Gastroesophageal sphincter (tissue), 4 donors: ENCODE results near the gene RMND5A. TPM values are rescaled to one million over a fixed set of nuclear protein-coding genes. Genes with fewer than 3 reads are reported as not detected.

Experiments used
- ATAC-seq: fragments of 150-250 bp; one replicate; pipeline ENCODE4 v1.9.1; 2016; ENCODE audit warnings: mild to moderate bottlenecking, moderate library complexity
- H3K27ac ChIP-seq, 4 donors: fragments of 200-600 bp; sonication (generic) in 3 of 4; 1 replicate in 3 of 4; 2 replicates in 1 of 4; pipeline ENCODE4 v1.5.1; 2016 to 2019
- H3K27me3 ChIP-seq: fragments of 200-600 bp; sonication (generic); one replicate; pipeline ENCODE4 v1.5.1; 2019
- H3K36me3 ChIP-seq, 2 donors: fragments of 200-600 bp; sonication (generic); one replicate each; pipeline ENCODE4 v1.5.1; 2019; ENCODE audit warnings: control low read depth in 1 of 2
- H3K4me1 ChIP-seq, 3 donors: fragments of 200-600 bp; sonication (generic); 1 replicate in 2 of 3; 2 replicates in 1 of 3; pipeline ENCODE4 v1.5.1; 2016 to 2019; ENCODE audit warnings: control low read depth in 2 of 3
- H3K4me3 ChIP-seq, 2 donors: fragments of 200-600 bp; sonication (generic); one replicate each; pipeline ENCODE4 v1.5.1; 2019; ENCODE audit warnings: mild to moderate bottlenecking in 1 of 2, moderate library complexity in 1 of 2
- H3K9me3 ChIP-seq, 3 donors: fragments of 200-600 bp; sonication (generic); one replicate each; pipeline ENCODE4 v1.5.1; 2017 to 2019; ENCODE audit warnings: control low read depth in 2 of 3
- CTCF ChIP-seq, 4 experiments: fragments of 200-600 bp in 2 of 4; fragments of 450-650 bp in 2 of 4; sonication (generic) in 1 of 4; IDR thresholded peaks; one replicate each; pipeline ENCODE4 v1.5.1; 2017 to 2019; ENCODE audit warnings: antibody characterized with exemption in 4 of 4, mild to moderate bottlenecking in 2 of 4, moderate library complexity in 2 of 4
- EP300 ChIP-seq: sonication (generic); formaldehyde crosslinking; IDR thresholded peaks from one replicate; pipeline ENCODE4 v1.6.1; 2017; ENCODE audit warnings: antibody characterized with exemption, mild to moderate bottlenecking
- POLR2A ChIP-seq, 2 donors: fragments of 450-650 bp; IDR thresholded peaks; one replicate each; pipeline ENCODE4 v1.6.1; 2017; ENCODE audit warnings: antibody characterized with exemption in 2 of 2, mild to moderate bottlenecking in 2 of 2, moderate library complexity in 1 of 2
- POLR2AphosphoS5 ChIP-seq: sonication (generic); formaldehyde crosslinking; IDR thresholded peaks from one replicate; pipeline ENCODE4 v1.6.1; 2017; ENCODE audit warnings: antibody characterized with exemption
- WGBS, 2 donors: methylation state at CpG; one replicate each; pipeline ENCODE4 v1.1.5; 2018; ENCODE audit warnings: low coverage in 1 of 2; 5-methylcytosine and 5-hydroxymethylcytosine counted together
- total RNA-seq, 4 donors: library from RNA; depleted of rRNA; stranded (reverse); fragments of >200 nt; gene quantifications; one replicate each; pipeline ENCODE4 v1.1.0, GENCODE V29; 2016

RMND5A gene
- total RNA-seq, 4 donors from 2014 or later: 44.8 to 75.6 (median 61.1) TPM

- no peaks in the 10 kb centered on the region for H3K4me1 ChIP-seq
- 84% methylated on average over 7 of the region's 7 CpGs; no CpG with 5 or more reads in 1 of the 2 donors for WGBS, 2 donors
- H3K27ac ChIP-seq: no peak overlapping the region
- no peak for TF ChIP-seq EP300
- H3K27me3 ChIP-seq: peaks cover 3% of the 10 kb centered on the region
- no peaks in the 10 kb centered on the region for H3K9me3 ChIP-seq
- no peak for ATAC-seq
- H3K36me3 ChIP-seq: no peaks in the 10 kb centered on the region
- H3K4me3 ChIP-seq: no peak overlapping the region
These were observed 62.7 kb downstream of the RMND5A start for GRCh38 chr2:86782748-86783147.

- Histone ChIP-seq H3K36me3 (no peaks in the 10 kb centered on the region), H3K9me3 (no peaks in the 10 kb centered on the region), H3K4me1 (peaks cover 0 to 9% (median under 1%) of the 10 kb centered on the region in 3 donors), H3K4me3 (no peak overlapping the region), H3K27ac (no peak overlapping the region), H3K27me3 (peaks cover 8% of the 10 kb centered on the region)
- ATAC-seq: no peak
- TF ChIP-seq POLR2AphosphoS5 (no peak), POLR2A (IDR thresholded peaks at IDR 0.05) (no peak), EP300 (no peak), CTCF (IDR thresholded peaks at IDR 0.05) (no peak)
- WGBS, 2 donors: 78 to 85% methylated on average over 3 to 7 of the region's 8 CpGs
These were observed 63.7 kb downstream of the RMND5A start for GRCh38 chr2:86783615-86784339.

DNA sequence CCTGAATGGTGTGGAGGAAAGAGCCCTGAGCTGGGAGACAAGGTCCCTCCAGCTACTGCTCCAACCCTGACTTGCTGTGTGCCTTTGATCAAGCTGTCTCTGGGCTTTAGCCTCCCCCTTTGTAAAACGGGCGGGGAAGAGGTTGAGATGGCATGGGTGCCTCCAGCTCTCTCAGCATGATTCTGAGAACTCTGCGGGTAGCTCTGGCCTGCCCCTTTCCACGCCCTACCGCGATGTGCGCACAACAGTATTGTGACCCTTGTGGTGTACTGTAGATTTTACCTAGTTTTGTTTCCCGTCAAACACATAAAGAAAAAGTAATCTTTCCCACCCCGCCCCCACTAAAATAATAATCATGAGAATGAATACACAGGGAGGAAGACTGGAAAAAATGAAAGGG lies 65.4 kb downstream of the RMND5A start:
- H3K36me3 ChIP-seq: no peaks in the 10 kb centered on the region
- 73 to 100% methylated on average over 1 to 4 of the region's 9 CpGs for WGBS, 2 donors
- no peak overlapping the region for H3K4me3 ChIP-seq
- TF ChIP-seq POLR2AphosphoS5 (no peak), CTCF (IDR thresholded peaks at IDR 0.05) (no peak), POLR2A (IDR thresholded peaks at IDR 0.05) (no peak), EP300 (no peak)
- H3K9me3 ChIP-seq: no peaks in the 10 kb centered on the region
- peaks cover 0 to 26% (median 16%) of the 10 kb centered on the region in 3 donors for H3K4me1 ChIP-seq
- no peak overlapping the region for H3K27ac ChIP-seq
- H3K27me3 ChIP-seq: peaks cover 25% of the 10 kb centered on the region
- ATAC-seq: no peak

- 48 to 66% methylated on average over 8 of the region's 10 CpGs for WGBS, 2 donors
- no peaks in the 10 kb centered on the region for H3K9me3 ChIP-seq
- H3K27me3 ChIP-seq: peaks cover 31% of the 10 kb centered on the region
- ATAC-seq: no peak
- peaks cover 0 to 32% (median 22%) of the 10 kb centered on the region in 3 donors for H3K4me1 ChIP-seq
- no peaks in the 10 kb centered on the region for H3K36me3 ChIP-seq
- no peak for TF ChIP-seq CTCF (IDR thresholded peaks at IDR 0.05)
- no peak for TF ChIP-seq EP300
- H3K4me3 ChIP-seq: no peak overlapping the region
- no peak overlapping the region for H3K27ac ChIP-seq
These were observed 66.0 kb downstream of the RMND5A start for GRCh38 chr2:86786001-86786536.

GRCh38 chr2:86787736-86788135 lies 67.6 kb downstream of the RMND5A start:
- Histone ChIP-seq H3K4me3 (no peak overlapping the region), H3K27me3 (peaks cover 48% of the 10 kb centered on the region), H3K9me3 (no peaks in the 10 kb centered on the region), H3K27ac (no peak overlapping the region), H3K4me1 (peaks cover 0 to 39% (median 22%) of the 10 kb centered on the region in 3 donors), H3K36me3 (no peaks in the 10 kb centered on the region)
- ATAC-seq: no peak
- WGBS, 2 donors: 7 to 20% methylated on average over 1 of the region's 2 CpGs
- TF ChIP-seq EP300 (no peak), POLR2AphosphoS5 (no peak), CTCF (IDR thresholded peaks at IDR 0.05) (no peak), POLR2A (IDR thresholded peaks at IDR 0.05) (no peak)
